ENCODE data around the gene P3H3. TPM values are rescaled to one million over a fixed set of nuclear protein-coding genes. Genes with fewer than 3 reads are reported as not detected.

Gene P3H3
- total and polyA plus RNA-seq, 9 of the 15 experiments (the other 6 are each of a cell fraction or from before 2014, with no cell fraction given), result 0.03 to 15.0 (median 4.8) TPM

GRCh38 chr12:6872073-6873048 lies 44.2 kb downstream of the P3H3 start (continued):
- TF ChIP-seq SIRT6 (IDR thresholded peaks at IDR 0.05; ENCODE audit: low read depth, low read length), result no peak
- TF ChIP-seq POLR3A (IDR thresholded peaks at IDR 0.05; ENCODE audit: borderline replicate concordance, extremely low read depth, insufficient read depth, insufficient read length), result no peak
- peak; percentile 39 for TF ChIP-seq REST (IDR thresholded peaks at IDR 0.05; ENCODE audit: borderline replicate concordance)
- TF ChIP-seq REST (CRISPR knock-in tag; IDR thresholded peaks at IDR 0.05; ENCODE audit: low read depth), result no peak
- TF ChIP-seq ZNF41 (CRISPR knock-in tag; conservative IDR thresholded peaks at IDR 0.05), result no peak
- TF ChIP-seq ZNF444 (CRISPR knock-in tag; IDR thresholded peaks at IDR 0.05), result no peak
- TF ChIP-seq TBP (optimal IDR thresholded peaks at IDR 0.05; ENCODE audit: low read depth, low read length), result no peak
- TF ChIP-seq MBD2 (IDR thresholded peaks at IDR 0.05; ENCODE audit: borderline replicate concordance, low read depth), result no peak
- TF ChIP-seq ZNF165 (CRISPR knock-in tag; IDR thresholded peaks at IDR 0.05; ENCODE audit: borderline replicate concordance), result no peak
- TF ChIP-seq PPARD (CRISPR knock-in tag; IDR thresholded peaks at IDR 0.05), result no peak
- TF ChIP-seq U2AF1 (optimal IDR thresholded peaks at IDR 0.05; ENCODE audit: low read depth, low read length), result no peak
- peak; percentile 47; the same call in 1 of the 2 replicates for TF ChIP-seq GMEB1 (CRISPR knock-in tag; IDR thresholded peaks at IDR 0.05)
- TF ChIP-seq CXXC5 (CRISPR knock-in tag; IDR thresholded peaks at IDR 0.05), result peak; percentile 63
- TF ChIP-seq THRA (IDR thresholded peaks at IDR 0.05), result no peak
- TF ChIP-seq ETV5 (CRISPR knock-in tag; IDR thresholded peaks at IDR 0.05; ENCODE audit: low read depth), result no peak
- no peak for TF ChIP-seq ZNF778 (CRISPR knock-in tag; IDR thresholded peaks at IDR 0.05)
- no peak for TF ChIP-seq ARNT (IDR thresholded peaks at IDR 0.05)

Measured in K562 (cell line).